Renal pelvis (tissue), 12 donors: ENCODE results near the gene NRIP1. TPM values are rescaled to one million over a fixed set of nuclear protein-coding genes. Genes with fewer than 3 reads are reported as not detected.
A peak's percentile ranks its signal among the peaks of the same experiment; 100 is the strongest.

Source experiments
- DNase-seq: peaks from one replicate; pipeline ENCODE4 v3.0.0-alpha.2; 2013
- long read RNA-seq, 16 experiments: transcript quantifications; one replicate each; lab custom pipeline, GENCODE V29; 2026
- polyA plus RNA-seq, 3 donors: library from polyadenylated mRNA; unstranded; fragments of 120-200 nt; gene quantifications; one replicate each; pipeline ENCODE4 v1.2.1, GENCODE V29; 2013; ENCODE audit not compliant: insufficient read length in 3 of 3

The NRIP1 gene
- 10 to 100 TPM; 55.6 to 62.3 (median 55.9) TPM for polyA plus RNA-seq
- long read RNA-seq, donor 1, full-length matches to known transcripts, result 11 of 11 reads
- long read RNA-seq, donor 1, partial matches to known transcripts, result 0 of 11 reads
- long read RNA-seq, donor 1, other reads (novel, unspliced or antisense), result 0 of 11 reads
- long read RNA-seq, donor 2, full-length matches to known transcripts, result 11 of 11 reads
- long read RNA-seq, donor 2, partial matches to known transcripts, result 0 of 11 reads
- long read RNA-seq, donor 2, other reads (novel, unspliced or antisense), result 0 of 11 reads
- long read RNA-seq, donor 3, full-length matches to known transcripts, result 5 of 5 reads
- long read RNA-seq, donor 3, partial matches to known transcripts, result 0 of 5 reads
- long read RNA-seq, donor 3, other reads (novel, unspliced or antisense), result 0 of 5 reads
- long read RNA-seq, donor 4, full-length matches to known transcripts, result 8 of 8 reads
- long read RNA-seq, donor 4, partial matches to known transcripts, result 0 of 8 reads
- long read RNA-seq, donor 4, other reads (novel, unspliced or antisense), result 0 of 8 reads
- long read RNA-seq, donor 5, full-length matches to known transcripts, result 6 of 6 reads
- long read RNA-seq, donor 5, partial matches to known transcripts, result 0 of 6 reads
- long read RNA-seq, donor 5, other reads (novel, unspliced or antisense), result 0 of 6 reads
- long read RNA-seq, donor 6, full-length matches to known transcripts, result 11 of 11 reads
- long read RNA-seq, donor 6, partial matches to known transcripts, result 0 of 11 reads
- long read RNA-seq, donor 6, other reads (novel, unspliced or antisense), result 0 of 11 reads
- long read RNA-seq, donor 7, full-length matches to known transcripts, result 23 of 23 reads
- long read RNA-seq, donor 7, partial matches to known transcripts, result 0 of 23 reads
- long read RNA-seq, donor 7, other reads (novel, unspliced or antisense), result 0 of 23 reads
- long read RNA-seq, donor 8, full-length matches to known transcripts, result 7 of 7 reads
- long read RNA-seq, donor 8, partial matches to known transcripts, result 0 of 7 reads
- long read RNA-seq, donor 8, other reads (novel, unspliced or antisense), result 0 of 7 reads
- long read RNA-seq, donor 9, full-length matches to known transcripts, result 8 of 8 reads
- long read RNA-seq, donor 9, partial matches to known transcripts, result 0 of 8 reads
- long read RNA-seq, donor 9, other reads (novel, unspliced or antisense), result 0 of 8 reads
- long read RNA-seq, donor 10, full-length matches to known transcripts, result 16 of 16 reads
- long read RNA-seq, donor 10, partial matches to known transcripts, result 0 of 16 reads
- long read RNA-seq, donor 10, other reads (novel, unspliced or antisense), result 0 of 16 reads
- long read RNA-seq, donor 11, full-length matches to known transcripts, result 7 of 7 reads
- long read RNA-seq, donor 11, partial matches to known transcripts, result 0 of 7 reads
- long read RNA-seq, donor 11, other reads (novel, unspliced or antisense), result 0 of 7 reads
- long read RNA-seq, donor 12, full-length matches to known transcripts, result 14 of 14 reads
- long read RNA-seq, donor 12, partial matches to known transcripts, result 0 of 14 reads
- long read RNA-seq, donor 12, other reads (novel, unspliced or antisense), result 0 of 14 reads
- long read RNA-seq, donor 13, full-length matches to known transcripts, result 7 of 7 reads
- long read RNA-seq, donor 13, partial matches to known transcripts, result 0 of 7 reads
- long read RNA-seq, donor 13, other reads (novel, unspliced or antisense), result 0 of 7 reads
- long read RNA-seq, donor 14, full-length matches to known transcripts, result 25 of 25 reads
- long read RNA-seq, donor 14, partial matches to known transcripts, result 0 of 25 reads
- long read RNA-seq, donor 14, other reads (novel, unspliced or antisense), result 0 of 25 reads
- long read RNA-seq, donor 15, full-length matches to known transcripts, result 11 of 11 reads
- long read RNA-seq, donor 15, partial matches to known transcripts, result 0 of 11 reads
- long read RNA-seq, donor 15, other reads (novel, unspliced or antisense), result 0 of 11 reads
- long read RNA-seq, donor 16, full-length matches to known transcripts, result 11 of 11 reads
- long read RNA-seq, donor 16, partial matches to known transcripts, result 0 of 11 reads
- long read RNA-seq, donor 16, other reads (novel, unspliced or antisense), result 0 of 11 reads

GRCh38 chr21:15064576-15065391 is at the start of gene NRIP1:
NRIP1 (minus strand) TSS chr21:15065000; CDS start chr21:14968192, 96,808 bp downstream.
- DNase-seq, result peak; percentile 93

- no peak for DNase-seq
These were observed 48.1 kb upstream of the NRIP1 start for GRCh38 chr21:15112858-15113257.

GRCh38 chr21:15108801-15109200 is 44.0 kb upstream of the NRIP1 start:
- no peak for DNase-seq

GRCh38 chr21:15104470-15104869 is 39.7 kb upstream of the NRIP1 start:
- no peak for DNase-seq

- DNase-seq, result no peak
These were observed 34.1 kb upstream of the NRIP1 start for GRCh38 chr21:15098908-15099307.

- DNase-seq, result no peak
These were observed 33.4 kb upstream of the NRIP1 start for GRCh38 chr21:15098181-15098580.

GRCh38 chr21:15097580-15097979 is 32.8 kb upstream of the NRIP1 start:
- DNase-seq, result no peak

- no peak for DNase-seq
These were observed 31.3 kb upstream of the NRIP1 start for GRCh38 chr21:15096146-15096545.

- DNase-seq, result no peak
These were observed 30.5 kb upstream of the NRIP1 start for GRCh38 chr21:15095326-15095725.

GRCh38 chr21:15094706-15095105 is 29.9 kb upstream of the NRIP1 start:
- DNase-seq, result no peak

GRCh38 chr21:15093216-15093615 is 28.4 kb upstream of the NRIP1 start:
- DNase-seq, result no peak

GRCh38 chr21:15092745-15093144 is 27.9 kb upstream of the NRIP1 start:
- no peak for DNase-seq

- DNase-seq, result no peak
These were observed 25.6 kb upstream of the NRIP1 start for GRCh38 chr21:15090390-15090789.

GRCh38 chr21:15088488-15088887 is 23.7 kb upstream of the NRIP1 start:
- DNase-seq, result no peak

- no peak for DNase-seq
These were observed 19.9 kb upstream of the NRIP1 start for GRCh38 chr21:15084668-15085067.

GRCh38 chr21:15080526-15080925 is 15.7 kb upstream of the NRIP1 start:
- no peak for DNase-seq

GRCh38 chr21:15079269-15079668 is 14.5 kb upstream of the NRIP1 start:
- DNase-seq, result no peak

- no peak for DNase-seq
These were observed 13.4 kb upstream of the NRIP1 start for GRCh38 chr21:15078180-15078579.

GRCh38 chr21:15077529-15078145 is 12.8 kb upstream of the NRIP1 start:
- DNase-seq, result no peak
